ENCODE data around the gene ESRP2. TPM values are rescaled to one million over a fixed set of nuclear protein-coding genes. Genes with fewer than 3 reads are reported as not detected.

Gene ESRP2
- total RNA-seq, 1 experiment from 2014 or later: 27.0 TPM

- ChIA-PET CTCF (no interaction called here), POLR2A (no interaction called here)
- H3K27ac ChIP-seq (ENCODE audit: low read length): no peak overlapping the region
- no TSS peak for BruUV-seq (replicated peaks)
- in situ Hi-C loops (cut with HindIII; ENCODE audit: low pct_unique_long_range_greater_than_20kb, low sequenced_read_pairs): no loop called here
- H3K27me3 ChIP-seq (ENCODE audit: control insufficient read depth, insufficient read depth, low read length): no peaks in the 10 kb centered on the region
- intact Hi-C loops (cut with micrococcal nuclease; ENCODE audit: unreplicated experiment): no loop called here
- TF ChIP-seq CTCF (IDR thresholded peaks at IDR 0.05) (no peak), REST (IDR thresholded peaks at IDR 0.05; ENCODE audit: insufficient read depth in 1 of 2, low read depth in 2 of 2, low read length in 1 of 2) (no peak), POLR2AphosphoS5 (IDR thresholded peaks at IDR 0.05; ENCODE audit: low read depth, low read length) (no peak), SIN3A (IDR thresholded peaks at IDR 0.05; ENCODE audit: borderline replicate concordance, insufficient read depth, low read depth, low read length) (no peak), TCF7L2 (IDR thresholded peaks at IDR 0.05; ENCODE audit: low read depth, low read length) (no peak)
- no peaks in the 10 kb centered on the region for H3K36me3 ChIP-seq (ENCODE audit: control insufficient read depth, insufficient read depth, low read length)
- H3K4me3 ChIP-seq (ENCODE audit: low read depth in 2 of 2, low read length in 2 of 2): no peak overlapping the region
- DNase-seq (ENCODE audit: low read depth, low spot score): no peak
- H3K9me3 ChIP-seq (ENCODE audit: control insufficient read depth, insufficient read depth, low read depth, low read length): no peaks in the 10 kb centered on the region
- H3K4me1 ChIP-seq (ENCODE audit: control insufficient read depth, insufficient read depth, low read length): no peaks in the 10 kb centered on the region
- no peak for ATAC-seq
Measured at GRCh38 chr16:68215302-68215701, 20.6 kb downstream of the ESRP2 start.

GRCh38 chr16:68214726-68215125 is 21.2 kb downstream of the ESRP2 start:
- CTCF ChIA-PET: no interaction called here

More at GRCh38 chr16:68214726-68215125, 21.2 kb downstream of the ESRP2 start:
- ATAC-seq (no peak), DNase-seq (ENCODE audit: low read depth, low spot score) (no peak)
- no peaks in the 10 kb centered on the region for H3K4me1 ChIP-seq (ENCODE audit: control insufficient read depth, insufficient read depth, low read length)
- POLR2A ChIA-PET: no interaction called here
- intact Hi-C loops (cut with micrococcal nuclease; ENCODE audit: unreplicated experiment): no loop called here
- no peaks in the 10 kb centered on the region for H3K27me3 ChIP-seq (ENCODE audit: control insufficient read depth, insufficient read depth, low read length)
- TF ChIP-seq CTCF (IDR thresholded peaks at IDR 0.05) (no peak), POLR2AphosphoS5 (IDR thresholded peaks at IDR 0.05; ENCODE audit: low read depth, low read length) (no peak), TCF7L2 (IDR thresholded peaks at IDR 0.05; ENCODE audit: low read depth, low read length) (no peak), REST (IDR thresholded peaks at IDR 0.05; ENCODE audit: insufficient read depth in 1 of 2, low read depth in 2 of 2, low read length in 1 of 2) (no peak), SIN3A (IDR thresholded peaks at IDR 0.05; ENCODE audit: borderline replicate concordance, insufficient read depth, low read depth, low read length) (no peak)
- no peak overlapping the region for H3K4me3 ChIP-seq (ENCODE audit: low read depth in 2 of 2, low read length in 2 of 2)
- no peaks in the 10 kb centered on the region for H3K9me3 ChIP-seq (ENCODE audit: control insufficient read depth, insufficient read depth, low read depth, low read length)
- in situ Hi-C loops (cut with HindIII; ENCODE audit: low pct_unique_long_range_greater_than_20kb, low sequenced_read_pairs): no loop called here
- no peaks in the 10 kb centered on the region for H3K36me3 ChIP-seq (ENCODE audit: control insufficient read depth, insufficient read depth, low read length)
- H3K27ac ChIP-seq (ENCODE audit: low read length): no peak overlapping the region
- BruUV-seq (replicated peaks): no TSS peak
